Central memory CD4-positive, alpha-beta T cell (primary cell): Measurements from ENCODE around the gene PRKCE.

Experiments
- DNase-seq: peaks from one replicate; pipeline ENCODE4 v3.0.0; 2022

The PRKCE gene

GRCh38 chr2:45786030-45786835 lies 134.8 kb downstream of the PRKCE start:
- DNase-seq, result no peak

- no peak for DNase-seq
These were observed 135.4 kb downstream of the PRKCE start for GRCh38 chr2:45786836-45787357.

GRCh38 chr2:45788401-45788800 lies 136.9 kb downstream of the PRKCE start:
- DNase-seq, result no peak

- DNase-seq, result no peak
These were observed 137.8 kb downstream of the PRKCE start for GRCh38 chr2:45789317-45789716.

GRCh38 chr2:45789961-45790723 lies 138.7 kb downstream of the PRKCE start:
- no peak for DNase-seq

- no peak for DNase-seq
These were observed 142.0 kb downstream of the PRKCE start for GRCh38 chr2:45793305-45793962.

GRCh38 chr2:45794134-45794617 lies 142.7 kb downstream of the PRKCE start:
- no peak for DNase-seq

GRCh38 chr2:45796500-45796899 lies 145.0 kb downstream of the PRKCE start:
- no peak for DNase-seq

- DNase-seq, result no peak
These were observed 146.2 kb downstream of the PRKCE start for GRCh38 chr2:45797451-45798230.

GRCh38 chr2:45799679-45800381 lies 148.4 kb downstream of the PRKCE start:
- no peak for DNase-seq

- no peak for DNase-seq
These were observed 151.1 kb downstream of the PRKCE start for GRCh38 chr2:45802499-45803138.

- DNase-seq, result no peak
These were observed 153.7 kb downstream of the PRKCE start for GRCh38 chr2:45804987-45805755.

- no peak for DNase-seq
These were observed 155.3 kb downstream of the PRKCE start for GRCh38 chr2:45806563-45807358.

- no peak for DNase-seq
These were observed 156.9 kb downstream of the PRKCE start for GRCh38 chr2:45808294-45808800.

- DNase-seq, result no peak
These were observed 157.7 kb downstream of the PRKCE start for GRCh38 chr2:45809205-45809604.

GRCh38 chr2:45812011-45812500 lies 160.6 kb downstream of the PRKCE start:
- DNase-seq, result no peak

- no peak for DNase-seq
These were observed 161.8 kb downstream of the PRKCE start for GRCh38 chr2:45813003-45813941.

- DNase-seq, result no peak
These were observed 163.0 kb downstream of the PRKCE start for GRCh38 chr2:45814488-45814887.
